Measurements from ENCODE around the gene ZNF580.

Gene ZNF580

GRCh38 chr19:55606471-55606787, 34.4 kb upstream of the ZNF580 start:
- DNase-seq, result no peak

GRCh38 chr19:55606817-55607216, 34.0 kb upstream of the ZNF580 start:
- no peak for DNase-seq

- DNase-seq, result no peak
These were observed 31.5 kb upstream of the ZNF580 start for GRCh38 chr19:55609326-55609725.

DNA sequence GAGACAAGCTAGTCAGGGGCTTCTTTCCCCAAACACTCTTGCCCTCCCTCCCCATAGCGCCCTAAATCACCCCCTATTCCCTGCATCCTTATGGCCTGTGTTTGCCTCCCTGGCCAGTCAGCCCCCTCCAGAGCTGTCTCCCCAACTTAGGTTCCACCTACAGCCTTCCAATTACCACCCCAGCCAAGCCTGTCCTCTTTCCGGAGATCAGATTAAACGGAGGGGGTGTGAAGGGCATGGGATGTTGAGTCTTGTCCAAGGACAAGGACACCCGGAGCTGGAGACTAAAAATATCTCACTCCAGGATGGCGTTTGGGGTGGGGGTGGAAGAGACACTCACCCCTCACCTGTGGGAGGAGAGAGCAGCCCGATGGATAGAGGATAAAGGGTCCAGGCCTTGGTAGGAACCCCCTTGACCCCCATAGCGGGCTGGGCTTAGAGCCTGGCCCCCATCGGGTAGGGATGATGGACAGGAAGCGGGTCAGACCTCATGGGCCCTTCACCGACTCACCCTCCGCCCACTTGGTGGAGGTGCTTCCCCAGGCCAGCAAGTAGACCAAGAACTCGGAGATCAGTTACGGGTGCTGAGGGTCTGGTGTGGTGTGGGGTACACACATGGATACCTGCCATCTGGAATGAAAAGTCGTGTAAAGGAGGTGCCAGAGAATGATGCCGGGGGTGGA, 29.4 kb upstream of the ZNF580 start:
- DNase-seq, result peak in 1 of 14 donors; percentile 23

DNA sequence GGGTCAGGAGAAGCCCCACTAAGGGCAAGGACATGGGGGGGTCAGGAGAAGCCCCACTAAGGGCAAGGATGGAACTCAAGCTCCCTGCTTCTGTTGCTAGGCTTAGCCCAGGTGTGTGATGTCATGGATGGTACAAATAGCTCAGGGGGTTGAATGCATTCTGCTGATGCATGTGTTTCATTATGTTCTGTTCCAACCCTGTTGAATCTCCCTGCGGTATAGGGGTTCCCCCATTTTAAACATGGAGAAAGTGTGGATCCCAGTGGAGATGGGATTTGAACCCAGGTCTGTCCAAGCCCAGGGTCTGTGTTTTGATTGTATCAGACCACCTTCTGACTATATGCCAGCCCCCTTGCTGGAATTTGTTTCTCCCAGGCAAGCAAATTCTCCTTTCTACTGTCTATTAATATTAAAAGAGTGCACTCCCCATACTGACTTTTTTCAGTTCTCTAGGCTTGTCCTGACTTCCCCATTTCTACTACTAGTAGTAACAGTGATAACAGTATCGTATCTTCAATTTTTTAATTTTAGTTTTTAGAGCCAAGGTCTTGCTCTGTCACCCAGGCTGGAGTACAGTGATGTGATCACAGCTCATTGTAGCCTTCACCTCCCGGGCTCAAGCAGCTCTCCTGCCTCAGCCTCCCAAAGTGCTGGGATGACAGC, 28.7 kb upstream of the ZNF580 start:
- DNase-seq, result peak in 1 of 14 donors; percentile 23

- DNase-seq, result no peak
These were observed 27.4 kb upstream of the ZNF580 start for GRCh38 chr19:55613396-55613795.

- DNase-seq, result no peak
These were observed 26.7 kb upstream of the ZNF580 start for GRCh38 chr19:55613930-55614710.

GRCh38 chr19:55614711-55615542, 25.9 kb upstream of the ZNF580 start:
- DNase-seq, result no peak

GRCh38 chr19:55615543-55616394, 25.0 kb upstream of the ZNF580 start:
- no peak for DNase-seq

DNA sequence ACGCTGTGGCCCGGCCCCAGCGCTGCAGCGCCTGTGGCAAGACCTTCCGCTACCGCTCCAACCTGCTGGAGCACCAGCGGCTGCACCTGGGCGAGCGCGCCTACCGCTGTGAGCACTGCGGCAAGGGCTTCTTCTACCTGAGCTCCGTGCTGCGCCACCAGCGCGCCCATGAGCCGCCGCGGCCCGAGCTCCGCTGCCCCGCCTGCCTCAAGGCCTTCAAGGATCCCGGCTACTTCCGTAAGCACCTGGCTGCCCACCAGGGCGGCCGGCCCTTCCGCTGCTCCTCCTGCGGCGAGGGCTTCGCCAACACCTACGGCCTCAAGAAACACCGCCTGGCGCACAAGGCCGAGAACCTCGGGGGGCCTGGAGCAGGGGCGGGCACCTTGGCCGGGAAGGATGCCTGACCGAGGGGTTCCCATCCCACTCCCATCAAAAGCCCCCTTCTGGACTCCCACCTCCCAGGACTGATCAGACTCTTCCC, 24.4 kb upstream of the ZNF580 start:
- no peak for DNase-seq

GRCh38 chr19:55617426-55617825, 23.4 kb upstream of the ZNF580 start:
- no peak for DNase-seq

- DNase-seq, result no peak
These were observed 22.4 kb upstream of the ZNF580 start for GRCh38 chr19:55618426-55618825.

- DNase-seq, result no peak
These were observed 21.5 kb upstream of the ZNF580 start for GRCh38 chr19:55619286-55619685.

GRCh38 chr19:55620410-55621204, 20.2 kb upstream of the ZNF580 start:
- DNase-seq, result no peak

DNA sequence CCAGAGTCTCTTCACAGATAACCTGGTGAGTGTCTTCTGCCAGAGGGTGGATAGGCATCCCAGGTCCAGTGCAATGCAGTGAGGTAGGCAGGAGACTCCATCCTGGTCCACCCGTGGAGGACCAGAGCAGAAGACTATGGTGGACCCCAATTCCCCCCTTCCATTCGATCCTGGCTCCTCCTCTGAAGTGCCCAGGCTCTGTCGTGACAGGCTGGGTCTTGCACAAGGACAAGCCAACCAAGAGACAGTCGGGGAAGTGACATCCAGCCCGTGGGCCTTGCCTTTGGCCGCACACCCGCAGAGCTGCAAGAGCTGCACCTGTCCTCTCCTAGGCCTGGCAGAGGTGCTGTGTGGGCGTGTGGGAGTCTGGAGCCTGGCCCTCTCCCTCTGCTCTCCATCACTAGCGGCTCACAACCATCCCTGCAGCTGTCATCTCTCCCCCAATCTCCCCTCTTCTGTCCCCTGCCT, 19.6 kb upstream of the ZNF580 start:
- DNase-seq, result peak in 1 of 14 donors; percentile 42

GRCh38 chr19:55621673-55622231, 19.1 kb upstream of the ZNF580 start:
- no peak for DNase-seq

DNA sequence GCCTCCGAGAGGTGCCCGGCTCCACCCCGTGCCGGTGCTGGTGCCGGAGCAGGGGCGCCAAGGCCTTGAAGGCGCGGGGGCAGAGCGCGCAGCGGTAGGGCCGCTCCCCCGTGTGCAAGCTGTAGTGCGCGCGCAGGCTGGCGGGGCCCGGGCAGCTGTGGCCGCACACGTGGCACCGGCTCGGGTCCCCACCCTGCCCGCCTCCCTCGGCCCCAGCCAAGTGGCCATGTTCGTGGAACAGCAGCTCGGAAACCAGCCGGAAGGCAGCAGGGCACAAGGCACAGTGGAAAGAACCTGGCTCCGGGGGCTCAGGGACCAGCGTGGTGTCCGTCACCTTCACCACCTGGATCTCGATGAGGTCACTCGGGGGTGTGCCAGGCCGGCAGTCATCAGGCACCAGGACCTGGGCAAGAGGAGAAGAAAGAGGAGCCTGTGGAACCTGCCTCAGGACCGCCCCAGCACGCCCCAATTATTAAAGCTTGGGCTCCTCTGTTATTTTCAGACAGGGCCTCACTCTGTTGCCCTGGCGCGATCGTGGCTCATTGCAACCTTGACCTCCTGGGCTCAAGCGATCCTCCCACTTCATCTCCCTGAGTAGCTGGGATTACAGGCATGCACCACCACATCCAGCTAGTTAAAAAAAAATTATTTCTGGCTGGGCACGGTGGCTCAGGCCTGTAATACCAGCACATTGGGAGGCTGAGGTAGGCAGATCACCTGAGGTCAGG, 18.4 kb upstream of the ZNF580 start:
- DNase-seq, result peak in 1 of 14 donors; percentile 9

GRCh38 chr19:55623130-55623529, 17.7 kb upstream of the ZNF580 start:
- no peak for DNase-seq

- DNase-seq, result no peak
These were observed 17.2 kb upstream of the ZNF580 start for GRCh38 chr19:55623561-55623960.
